GM18951 (cell line): ENCODE measurements around the gene LRRC55.

Experiments
- POLR2A ChIP-seq: IDR thresholded peaks from 4 replicates; pipeline ENCODE4 v1.6.1; 2011; ENCODE audit warnings: mild to moderate bottlenecking; ENCODE audit not compliant: insufficient read length, insufficient read depth; ENCODE audit errors: extremely low read depth
- in situ Hi-C: fragments of 300-500 bp; cut with MboI; formaldehyde crosslinking; loops from one replicate; pipeline ENCODE4 v1.12.0; 2022; ENCODE audit warnings: low sequenced_read_pairs, mixed read lengths, inconsistent platforms; ENCODE audit not compliant: unreplicated experiment

The LRRC55 gene

GRCh38 chr11:57172031-57172430, 9.7 kb upstream of the LRRC55 start:
- no peak for TF ChIP-seq POLR2A
- in situ Hi-C loops, result no loop called here

GRCh38 chr11:57174656-57175055, 7.1 kb upstream of the LRRC55 start:
- no peak for TF ChIP-seq POLR2A
- in situ Hi-C loops, result no loop called here

GRCh38 chr11:57175478-57175877, 6.3 kb upstream of the LRRC55 start:
- in situ Hi-C loops, result no loop called here
- no peak for TF ChIP-seq POLR2A

GRCh38 chr11:57178334-57178733, 3.4 kb upstream of the LRRC55 start:
- no peak for TF ChIP-seq POLR2A
- in situ Hi-C loops, result no loop called here

GRCh38 chr11:57179681-57180080, 2.1 kb upstream of the LRRC55 start:
- in situ Hi-C loops, result no loop called here
- TF ChIP-seq POLR2A, result no peak

- in situ Hi-C loops, result no loop called here
- TF ChIP-seq POLR2A, result no peak
These were observed 1.6 kb upstream of the LRRC55 start for GRCh38 chr11:57180081-57180561.

GRCh38 chr11:57180964-57181363, 789 bp upstream of the LRRC55 start:
- in situ Hi-C loops, result no loop called here
- no peak for TF ChIP-seq POLR2A

- no peak for TF ChIP-seq POLR2A
- in situ Hi-C loops, result no loop called here
These were observed 1.1 kb downstream of the LRRC55 start for GRCh38 chr11:57182896-57183295.

- TF ChIP-seq POLR2A, result no peak
These were observed 8.8 kb downstream of the LRRC55 start for GRCh38 chr11:57190548-57190947.

GRCh38 chr11:57191311-57192219, 9.8 kb downstream of the LRRC55 start:
- in situ Hi-C loops, result no loop called here

More at GRCh38 chr11:57190548-57190947, 8.8 kb downstream of the LRRC55 start:
- in situ Hi-C loops, result no loop called here

GRCh38 chr11:57192316-57192715, 10.6 kb downstream of the LRRC55 start:
- in situ Hi-C loops, result no loop called here
- no peak for TF ChIP-seq POLR2A

More at GRCh38 chr11:57191311-57192219, 9.8 kb downstream of the LRRC55 start:
- TF ChIP-seq POLR2A, result no peak

- in situ Hi-C loops, result no loop called here
- TF ChIP-seq POLR2A, result no peak
These were observed 14.8 kb downstream of the LRRC55 start for GRCh38 chr11:57196596-57196995.

GRCh38 chr11:57197762-57198161, 16.0 kb downstream of the LRRC55 start:
- TF ChIP-seq POLR2A, result no peak
- in situ Hi-C loops, result no loop called here

- in situ Hi-C loops, result no loop called here
- no peak for TF ChIP-seq POLR2A
These were observed 17.6 kb downstream of the LRRC55 start for GRCh38 chr11:57199330-57199729.
